Cardiac muscle cell (in vitro differentiated cells and primary cell): Measurements from ENCODE around the gene ARMH3. TPM values are rescaled to one million over a fixed set of nuclear protein-coding genes. Genes with fewer than 3 reads are reported as not detected.

ENCODE experiments used
- DNase-seq, 2 donors: peaks; one replicate each; pipeline versions ENCODE4 v3.0.0 to v3.0.0-alpha.2; 2010 to 2017; ENCODE audit warnings: low read depth in 1 of 2, low spot score in 1 of 2
- H3K27ac ChIP-seq: fragments of 200-600 bp; sonication (generic); 2 replicates; pipeline ENCODE4 v1.5.1; 2016
- H3K27me3 ChIP-seq: fragments of 200-600 bp; sonication (generic); 2 replicates; pipeline ENCODE4 v1.6.0; 2016; ENCODE audit warnings: control low read depth
- H3K36me3 ChIP-seq: fragments of 200-600 bp; sonication (generic); 2 replicates; pipeline ENCODE4 v1.5.1; 2016; ENCODE audit warnings: control low read depth
- H3K4me1 ChIP-seq: fragments of 200-600 bp; sonication (generic); 2 replicates; pipeline ENCODE4 v1.8.1; 2017; ENCODE audit warnings: low read depth, mild to moderate bottlenecking, mixed run types
- H3K4me3 ChIP-seq: fragments of 200-600 bp; sonication (generic); 2 replicates; pipeline ENCODE4 v1.5.1; 2016; ENCODE audit warnings: mild to moderate bottlenecking
- H3K9me3 ChIP-seq: fragments of 200-600 bp; sonication (generic); 2 replicates; pipeline ENCODE4 v1.5.1; 2017; ENCODE audit warnings: low read depth, mild to moderate bottlenecking, control low read depth
- CTCF ChIP-seq: IDR thresholded peaks from 2 replicates; pipeline ENCODE4 v1.5.1; 2012; ENCODE audit warnings: low read depth, mild to moderate bottlenecking, low read length
- polyA plus RNA-seq: library from polyadenylated mRNA; unstranded; fragments of >200 nt; fragmentation: Nextera tagmentation; extraction: Ambion mirVana; gene quantifications from 2 replicates; pipeline ENCODE4 v1.2.1, GENCODE V29; 2016
- total RNA-seq: library from RNA; depleted of rRNA; stranded (reverse); fragments of >200 nt; gene quantifications from 2 replicates; pipeline ENCODE4 v1.2.3, GENCODE V29; 2016

ARMH3 gene
- total and polyA plus RNA-seq, 2 experiments from 2014 or later, result 5.0 to 17.2 TPM

GRCh38 chr10:101902032-101902819, 153.7 kb downstream of the ARMH3 start:
- Histone ChIP-seq H3K4me1 (peaks cover 13% of the 10 kb centered on the region), H3K36me3 (no peaks in the 10 kb centered on the region), H3K27me3 (no peaks in the 10 kb centered on the region), H3K27ac (no peak overlapping the region), H3K9me3 (no peaks in the 10 kb centered on the region), H3K4me3 (no peak overlapping the region)
- DNase-seq, result no peak
- no peak for TF ChIP-seq CTCF

- no peak for TF ChIP-seq CTCF
- no peaks in the 10 kb centered on the region for H3K9me3 ChIP-seq
- peaks cover 14% of the 10 kb centered on the region for H3K4me1 ChIP-seq
- DNase-seq, result no peak
- no peak overlapping the region for H3K27ac ChIP-seq
- H3K36me3 ChIP-seq, result no peaks in the 10 kb centered on the region
- no peaks in the 10 kb centered on the region for H3K27me3 ChIP-seq
- H3K4me3 ChIP-seq, result no peak overlapping the region
Measured at GRCh38 chr10:101901340-101901739, 154.6 kb downstream of the ARMH3 start.

- TF ChIP-seq CTCF, result no peak
- Histone ChIP-seq H3K9me3 (no peaks in the 10 kb centered on the region), H3K27me3 (no peaks in the 10 kb centered on the region), H3K4me1 (peaks cover 26% of the 10 kb centered on the region), H3K27ac (no peak overlapping the region), H3K36me3 (no peaks in the 10 kb centered on the region), H3K4me3 (no peak overlapping the region)
- DNase-seq, result peak in 1 of 2 donors; percentile 27
Measured at GRCh38 chr10:101897633-101898032, 158.3 kb downstream of the ARMH3 start.

- Histone ChIP-seq H3K27ac (no peak overlapping the region), H3K4me3 (no peak overlapping the region), H3K36me3 (no peaks in the 10 kb centered on the region), H3K9me3 (no peaks in the 10 kb centered on the region), H3K27me3 (no peaks in the 10 kb centered on the region), H3K4me1 (peaks cover 26% of the 10 kb centered on the region)
- no peak for DNase-seq
- no peak for TF ChIP-seq CTCF
Measured at GRCh38 chr10:101896225-101896877, 159.6 kb downstream of the ARMH3 start.

- no peak for TF ChIP-seq CTCF
- no peak overlapping the region for H3K4me3 ChIP-seq
- no peak overlapping the region for H3K27ac ChIP-seq
- H3K27me3 ChIP-seq, result no peaks in the 10 kb centered on the region
- H3K36me3 ChIP-seq, result no peaks in the 10 kb centered on the region
- H3K4me1 ChIP-seq, result peaks cover 26% of the 10 kb centered on the region
- DNase-seq, result no peak
- H3K9me3 ChIP-seq, result no peaks in the 10 kb centered on the region
Measured at GRCh38 chr10:101895781-101896180, 160.2 kb downstream of the ARMH3 start.
